ENCODE measurements around the gene H2BK1.

Gene H2BK1

GRCh38 chr7:151245360-151246101, 35.2 kb upstream of the H2BK1 start:
- no peak for TF ChIP-seq CTCF (conservative IDR thresholded peaks at IDR 0.05; ENCODE audit: control insufficient read depth, insufficient read depth, low read depth, low read length)
- H3K4me3 ChIP-seq (ENCODE audit: control insufficient read depth, low read depth, low read length): peak overlapping the region; percentile 7
- DNase-seq (ENCODE audit: low read depth): no peak

- TF ChIP-seq CTCF (conservative IDR thresholded peaks at IDR 0.05; ENCODE audit: control insufficient read depth, insufficient read depth, low read depth, low read length): no peak
- H3K4me3 ChIP-seq (ENCODE audit: control insufficient read depth, low read depth, low read length): no peak overlapping the region
- DNase-seq (ENCODE audit: low read depth): no peak
These were observed 34.6 kb upstream of the H2BK1 start for GRCh38 chr7:151244841-151245346.

- DNase-seq (ENCODE audit: low read depth): peak; percentile 61
- H3K4me3 ChIP-seq (ENCODE audit: control insufficient read depth, low read depth, low read length): no peak overlapping the region
- peak; percentile 93 for TF ChIP-seq CTCF (conservative IDR thresholded peaks at IDR 0.05; ENCODE audit: control insufficient read depth, insufficient read depth, low read depth, low read length)
These were observed 34.0 kb upstream of the H2BK1 start for GRCh38 chr7:151244196-151244840.

GRCh38 chr7:151243408-151244195, 33.3 kb upstream of the H2BK1 start:
- no peak for TF ChIP-seq CTCF (conservative IDR thresholded peaks at IDR 0.05; ENCODE audit: control insufficient read depth, insufficient read depth, low read depth, low read length)
- DNase-seq (ENCODE audit: low read depth): no peak
- no peak overlapping the region for H3K4me3 ChIP-seq (ENCODE audit: control insufficient read depth, low read depth, low read length)

- DNase-seq (ENCODE audit: low read depth): no peak
- no peak for TF ChIP-seq CTCF (conservative IDR thresholded peaks at IDR 0.05; ENCODE audit: control insufficient read depth, insufficient read depth, low read depth, low read length)
- no peak overlapping the region for H3K4me3 ChIP-seq (ENCODE audit: control insufficient read depth, low read depth, low read length)
These were observed 32.7 kb upstream of the H2BK1 start for GRCh38 chr7:151243045-151243349.

GRCh38 chr7:151242159-151243044, 32.1 kb upstream of the H2BK1 start:
- no peak for TF ChIP-seq CTCF (conservative IDR thresholded peaks at IDR 0.05; ENCODE audit: control insufficient read depth, insufficient read depth, low read depth, low read length)
- no peak for DNase-seq (ENCODE audit: low read depth)
- no peak overlapping the region for H3K4me3 ChIP-seq (ENCODE audit: control insufficient read depth, low read depth, low read length)

Measured in fibroblast of mammary gland (primary cell).